ENCODE measurements around the gene UQCR11. TPM values are rescaled to one million over a fixed set of nuclear protein-coding genes. Genes with fewer than 3 reads are reported as not detected.
A peak's percentile ranks its signal among the peaks of the same experiment; 100 is the strongest.

UQCR11 gene
- total RNA-seq, 4 donors from 2014 or later, result 20.6 to 110 (median 30.8) TPM

- H3K27me3 ChIP-seq, result no peaks in the 10 kb centered on the region
These were observed 13.8 kb upstream of the UQCR11 start for GRCh38 chr19:1619094-1619439.

GRCh38 chr19:1618157-1619093, 13.2 kb upstream of the UQCR11 start:
- no peak for TF ChIP-seq POLR2A (IDR thresholded peaks at IDR 0.05)
- TF ChIP-seq, protein P1, sequence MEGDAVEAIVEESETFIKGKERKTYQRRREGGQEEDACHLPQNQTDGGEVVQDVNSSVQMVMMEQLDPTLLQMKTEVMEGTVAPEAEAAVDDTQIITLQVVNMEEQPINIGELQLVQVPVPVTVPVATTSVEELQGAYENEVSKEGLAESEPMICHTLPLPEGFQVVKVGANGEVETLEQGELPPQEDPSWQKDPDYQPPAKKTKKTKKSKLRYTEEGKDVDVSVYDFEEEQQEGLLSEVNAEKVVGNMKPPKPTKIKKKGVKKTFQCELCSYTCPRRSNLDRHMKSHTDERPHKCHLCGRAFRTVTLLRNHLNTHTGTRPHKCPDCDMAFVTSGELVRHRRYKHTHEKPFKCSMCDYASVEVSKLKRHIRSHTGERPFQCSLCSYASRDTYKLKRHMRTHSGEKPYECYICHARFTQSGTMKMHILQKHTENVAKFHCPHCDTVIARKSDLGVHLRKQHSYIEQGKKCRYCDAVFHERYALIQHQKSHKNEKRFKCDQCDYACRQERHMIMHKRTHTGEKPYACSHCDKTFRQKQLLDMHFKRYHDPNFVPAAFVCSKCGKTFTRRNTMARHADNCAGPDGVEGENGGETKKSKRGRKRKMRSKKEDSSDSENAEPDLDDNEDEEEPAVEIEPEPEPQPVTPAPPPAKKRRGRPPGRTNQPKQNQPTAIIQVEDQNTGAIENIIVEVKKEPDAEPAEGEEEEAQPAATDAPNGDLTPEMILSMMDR (IDR thresholded peaks at IDR 0.05), result peak in 1 of 4 experiments; percentile 19
- H3K4me1 ChIP-seq, result no peaks in the 10 kb centered on the region
- H3K27ac ChIP-seq, result no peak overlapping the region
- intact Hi-C loops (cut with DNase I; ENCODE audit: low total_unique reads), result no loop called here
- no peak for DNase-seq
- no peaks in the 10 kb centered on the region for H3K9me3 ChIP-seq
- H3K27me3 ChIP-seq, result no peaks in the 10 kb centered on the region
- H3K4me3 ChIP-seq, result no peak overlapping the region
- H3K36me3 ChIP-seq, result no peaks in the 10 kb centered on the region

More at GRCh38 chr19:1619094-1619439, 13.8 kb upstream of the UQCR11 start:
- no peak overlapping the region for H3K27ac ChIP-seq
- H3K4me1 ChIP-seq, result no peaks in the 10 kb centered on the region
- no peak for DNase-seq
- no peak overlapping the region for H3K4me3 ChIP-seq
- no peaks in the 10 kb centered on the region for H3K36me3 ChIP-seq
- intact Hi-C loops (cut with DNase I; ENCODE audit: low total_unique reads), result no loop called here
- no peak for TF ChIP-seq POLR2A (IDR thresholded peaks at IDR 0.05)
- TF ChIP-seq, protein P1 (IDR thresholded peaks at IDR 0.05), result no peak
- H3K9me3 ChIP-seq, result no peaks in the 10 kb centered on the region

DNA sequence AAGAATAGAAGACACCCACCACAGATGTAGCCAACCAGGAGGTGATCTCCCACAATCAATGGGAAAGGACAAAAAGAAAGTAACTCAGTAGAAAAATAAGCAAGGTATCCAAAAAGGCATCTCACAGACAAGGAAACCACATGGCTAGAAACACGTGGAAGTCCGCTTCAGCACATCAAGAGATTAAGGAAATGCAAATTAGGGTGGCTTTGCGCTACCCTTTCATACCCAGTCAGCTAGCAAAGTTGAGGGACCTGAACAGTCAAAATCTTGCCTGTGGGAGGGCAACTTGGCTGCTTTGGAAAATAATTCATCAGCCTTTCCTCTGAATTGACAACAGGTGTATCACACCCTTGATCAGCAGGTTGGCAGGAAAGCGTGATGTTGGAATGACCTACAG, 11.6 kb upstream of the UQCR11 start:
- Histone ChIP-seq H3K4me3 (no peak overlapping the region), H3K4me1 (no peaks in the 10 kb centered on the region), H3K27me3 (no peaks in the 10 kb centered on the region), H3K27ac (no peak overlapping the region), H3K9me3 (no peaks in the 10 kb centered on the region), H3K36me3 (no peaks in the 10 kb centered on the region)
- DNase-seq, result no peak
- intact Hi-C loops (cut with DNase I; ENCODE audit: low total_unique reads), result no loop called here
- TF ChIP-seq POLR2A (IDR thresholded peaks at IDR 0.05), result no peak
- TF ChIP-seq, protein P1 (IDR thresholded peaks at IDR 0.05), result no peak

DNA sequence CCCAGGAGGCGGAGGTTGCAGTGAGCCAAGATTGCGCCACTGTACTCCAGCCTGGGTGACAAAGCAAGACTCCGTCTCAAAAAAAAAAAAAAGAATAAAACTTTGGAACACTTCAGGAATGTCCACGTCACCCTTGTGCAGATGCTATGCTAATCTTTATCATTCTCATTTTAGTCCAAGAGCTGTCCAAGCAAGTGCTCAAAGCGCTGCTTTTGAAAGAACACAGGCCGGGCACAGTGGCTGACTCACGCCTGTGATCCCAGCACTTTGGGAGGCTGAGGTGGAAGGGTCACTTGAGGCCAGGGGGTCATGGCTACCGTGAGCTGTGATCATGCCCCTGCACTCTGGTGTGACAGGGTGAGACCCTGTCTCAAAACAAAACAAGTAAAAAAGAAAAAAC, 11.1 kb upstream of the UQCR11 start:
- Histone ChIP-seq H3K4me1 (no peaks in the 10 kb centered on the region), H3K36me3 (no peaks in the 10 kb centered on the region), H3K27ac (no peak overlapping the region), H3K9me3 (no peaks in the 10 kb centered on the region), H3K27me3 (no peaks in the 10 kb centered on the region), H3K4me3 (no peak overlapping the region)
- TF ChIP-seq, protein P1 (IDR thresholded peaks at IDR 0.05), result no peak
- no peak for TF ChIP-seq POLR2A (IDR thresholded peaks at IDR 0.05)
- no peak for DNase-seq
- intact Hi-C loops (cut with DNase I; ENCODE audit: low total_unique reads), result no loop called here

DNA sequence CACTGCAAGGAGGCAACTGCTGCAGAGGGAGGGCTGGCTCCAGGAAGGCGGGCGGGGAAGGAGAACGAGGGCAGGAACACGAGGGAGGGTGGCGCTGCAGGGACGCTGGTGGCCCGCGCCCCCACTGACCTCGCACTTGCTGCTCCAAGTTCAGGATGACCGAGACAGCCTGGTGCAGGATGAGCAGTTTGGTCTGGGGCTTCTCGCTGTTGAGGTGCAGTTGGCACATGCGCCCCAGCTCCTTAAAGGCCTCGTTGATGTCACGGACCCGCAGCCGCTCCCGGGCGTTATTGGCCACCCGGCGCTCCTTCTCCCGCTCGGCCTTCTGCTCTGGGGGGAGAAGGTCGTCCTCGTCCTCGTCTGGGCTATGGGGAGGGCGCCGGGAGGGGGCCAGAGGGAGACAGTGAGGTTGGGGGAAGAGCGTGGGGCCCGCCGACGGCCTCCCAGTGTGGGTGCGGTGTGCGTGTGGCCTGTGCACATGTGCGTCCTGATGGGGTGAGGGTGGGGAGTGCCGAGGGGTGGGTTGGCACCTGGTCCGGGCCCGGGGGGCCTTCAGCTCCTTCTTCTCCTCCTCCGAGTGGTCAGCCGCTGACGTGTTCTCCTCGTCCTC, 10.0 kb upstream of the UQCR11 start:
- no peaks in the 10 kb centered on the region for H3K9me3 ChIP-seq
- no peak overlapping the region for H3K4me3 ChIP-seq
- H3K27me3 ChIP-seq, result no peaks in the 10 kb centered on the region
- H3K27ac ChIP-seq, result no peak overlapping the region
- no peaks in the 10 kb centered on the region for H3K36me3 ChIP-seq
- DNase-seq, result no peak
- intact Hi-C loops (cut with DNase I; ENCODE audit: low total_unique reads), result no loop called here
- TF ChIP-seq, protein P1 (IDR thresholded peaks at IDR 0.05), result no peak
- TF ChIP-seq POLR2A (IDR thresholded peaks at IDR 0.05), result no peak
- no peaks in the 10 kb centered on the region for H3K4me1 ChIP-seq
